IMR-90 (cell line): Measurements from ENCODE around the gene MSS51.

Source experiments
- BHLHE40 ChIP-seq: fragments of 150-350 bp; IDR thresholded peaks from 2 replicates; pipeline ENCODE4 v1.6.1; 2016; ENCODE audit warnings: mild to moderate bottlenecking, low read depth, low read length
- CEBPB ChIP-seq: IDR thresholded peaks from 2 replicates; pipeline ENCODE4 v1.6.1; 2012; ENCODE audit warnings: low read depth, low read length, improper control_type of control experiment
- CHD1 ChIP-seq: IDR thresholded peaks from 2 replicates; pipeline ENCODE4 v1.6.1; 2012; ENCODE audit warnings: low read depth, low read length, improper control_type of control experiment
- MXI1 ChIP-seq: IDR thresholded peaks from 2 replicates; pipeline ENCODE4 v1.6.1; 2012; ENCODE audit warnings: low read depth, mild to moderate bottlenecking, low read length, moderate library complexity, borderline replicate concordance
- NFE2L2 ChIP-seq: fragments of 150-350 bp; IDR thresholded peaks from 2 replicates; pipeline ENCODE4 v1.6.1; 2016; ENCODE audit warnings: low read depth, mild to moderate bottlenecking, low read length
- POLR2A ChIP-seq: IDR thresholded peaks from 2 replicates; pipeline ENCODE4 v1.6.1; 2012; ENCODE audit warnings: mild to moderate bottlenecking, low read depth, low read length
- RAD21 ChIP-seq: IDR thresholded peaks from 2 replicates; pipeline ENCODE4 v1.6.1; 2012; ENCODE audit warnings: low read length, improper control_type of control experiment
- RCOR1 ChIP-seq: IDR thresholded peaks from 2 replicates; pipeline ENCODE4 v1.6.1; 2012; ENCODE audit warnings: mild to moderate bottlenecking, low read length, improper control_type of control experiment; ENCODE audit not compliant: insufficient replicate concordance
- RFX5 ChIP-seq: IDR thresholded peaks from 2 replicates; pipeline ENCODE4 v1.8.0; 2012; ENCODE audit warnings: low read depth, mild to moderate bottlenecking, low read length, moderate library complexity
- SMC3 ChIP-seq: fragments of 150-350 bp; IDR thresholded peaks from 2 replicates; pipeline ENCODE4 v1.6.1; 2016; ENCODE audit warnings: low read depth, mild to moderate bottlenecking, antibody characterized with exemption, low read length, moderate library complexity
- TF ChIP-seq, protein P1 (sequence below): conservative IDR thresholded peaks from 2 replicates; pipeline ENCODE4 v1.5.1; 2012; ENCODE audit warnings: mild to moderate bottlenecking, low read depth, low read length, improper control_type of control experiment
- TF ChIP-seq, protein P2 (sequence below): fragments of 150-350 bp; IDR thresholded peaks from 2 replicates; pipeline ENCODE4 v1.6.1; 2016; ENCODE audit warnings: low read depth, mild to moderate bottlenecking, low read length, moderate library complexity, borderline replicate concordance
- TF ChIP-seq, protein P3 (sequence below): fragments of 150-350 bp; IDR thresholded peaks from 2 replicates; pipeline ENCODE4 v1.6.1; 2017; ENCODE audit warnings: mild to moderate bottlenecking, antibody characterized with exemption, low read length, low read depth

DNA sequence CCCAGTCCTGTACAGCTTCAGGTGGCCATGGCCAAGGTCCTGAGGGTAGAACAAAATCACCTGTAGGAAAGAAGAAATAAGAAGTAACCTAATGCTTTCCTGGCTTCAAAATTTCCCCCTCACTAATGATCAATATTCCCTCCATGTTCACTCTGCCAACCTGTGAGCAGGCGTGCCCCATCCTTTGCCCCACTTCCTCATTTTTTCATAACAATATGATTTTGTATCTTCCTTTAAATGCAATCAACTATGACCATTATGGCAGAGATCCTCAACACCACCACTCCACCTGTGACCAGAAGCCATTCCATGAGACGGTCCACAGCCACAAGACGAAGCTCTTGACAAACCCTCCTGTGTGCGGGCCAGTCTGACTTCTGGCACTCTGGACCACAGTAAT, 7.0 kb downstream of the MSS51 start:
- TF ChIP-seq BHLHE40 (no peak), RAD21 (no peak), POLR2A (no peak), CHD1 (no peak), MXI1 (no peak), CEBPB (no peak), RFX5 (no peak), RCOR1 (no peak), SMC3 (no peak), NFE2L2 (no peak)
- TF ChIP-seq, protein P1, sequence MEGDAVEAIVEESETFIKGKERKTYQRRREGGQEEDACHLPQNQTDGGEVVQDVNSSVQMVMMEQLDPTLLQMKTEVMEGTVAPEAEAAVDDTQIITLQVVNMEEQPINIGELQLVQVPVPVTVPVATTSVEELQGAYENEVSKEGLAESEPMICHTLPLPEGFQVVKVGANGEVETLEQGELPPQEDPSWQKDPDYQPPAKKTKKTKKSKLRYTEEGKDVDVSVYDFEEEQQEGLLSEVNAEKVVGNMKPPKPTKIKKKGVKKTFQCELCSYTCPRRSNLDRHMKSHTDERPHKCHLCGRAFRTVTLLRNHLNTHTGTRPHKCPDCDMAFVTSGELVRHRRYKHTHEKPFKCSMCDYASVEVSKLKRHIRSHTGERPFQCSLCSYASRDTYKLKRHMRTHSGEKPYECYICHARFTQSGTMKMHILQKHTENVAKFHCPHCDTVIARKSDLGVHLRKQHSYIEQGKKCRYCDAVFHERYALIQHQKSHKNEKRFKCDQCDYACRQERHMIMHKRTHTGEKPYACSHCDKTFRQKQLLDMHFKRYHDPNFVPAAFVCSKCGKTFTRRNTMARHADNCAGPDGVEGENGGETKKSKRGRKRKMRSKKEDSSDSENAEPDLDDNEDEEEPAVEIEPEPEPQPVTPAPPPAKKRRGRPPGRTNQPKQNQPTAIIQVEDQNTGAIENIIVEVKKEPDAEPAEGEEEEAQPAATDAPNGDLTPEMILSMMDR, result no peak
- TF ChIP-seq, protein P2, sequence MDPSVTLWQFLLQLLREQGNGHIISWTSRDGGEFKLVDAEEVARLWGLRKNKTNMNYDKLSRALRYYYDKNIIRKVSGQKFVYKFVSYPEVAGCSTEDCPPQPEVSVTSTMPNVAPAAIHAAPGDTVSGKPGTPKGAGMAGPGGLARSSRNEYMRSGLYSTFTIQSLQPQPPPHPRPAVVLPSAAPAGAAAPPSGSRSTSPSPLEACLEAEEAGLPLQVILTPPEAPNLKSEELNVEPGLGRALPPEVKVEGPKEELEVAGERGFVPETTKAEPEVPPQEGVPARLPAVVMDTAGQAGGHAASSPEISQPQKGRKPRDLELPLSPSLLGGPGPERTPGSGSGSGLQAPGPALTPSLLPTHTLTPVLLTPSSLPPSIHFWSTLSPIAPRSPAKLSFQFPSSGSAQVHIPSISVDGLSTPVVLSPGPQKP, result no peak
- TF ChIP-seq, protein P3, sequence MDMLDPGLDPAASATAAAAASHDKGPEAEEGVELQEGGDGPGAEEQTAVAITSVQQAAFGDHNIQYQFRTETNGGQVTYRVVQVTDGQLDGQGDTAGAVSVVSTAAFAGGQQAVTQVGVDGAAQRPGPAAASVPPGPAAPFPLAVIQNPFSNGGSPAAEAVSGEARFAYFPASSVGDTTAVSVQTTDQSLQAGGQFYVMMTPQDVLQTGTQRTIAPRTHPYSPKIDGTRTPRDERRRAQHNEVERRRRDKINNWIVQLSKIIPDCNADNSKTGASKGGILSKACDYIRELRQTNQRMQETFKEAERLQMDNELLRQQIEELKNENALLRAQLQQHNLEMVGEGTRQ, result no peak
